Activated naive CD8-positive, alpha-beta T cell treated with anti-CD3 and anti-CD28 coated beads, Interleukin-2, amount 50 U/mL, for 16 hours (primary cell): ENCODE measurements around the gene COBL.

ENCODE experiments used
- DNase-seq: peaks from one replicate; pipeline ENCODE4 v3.0.0-alpha.2; 2020; ENCODE audit warnings: low read depth, low spot score

Gene COBL

GRCh38 chr7:51234609-51235308, 81.8 kb downstream of the COBL start:
- no peak for DNase-seq

GRCh38 chr7:51234139-51234538, 82.5 kb downstream of the COBL start:
- DNase-seq, result no peak

- no peak for DNase-seq
These were observed 83.2 kb downstream of the COBL start for GRCh38 chr7:51233374-51233773.

DNA sequence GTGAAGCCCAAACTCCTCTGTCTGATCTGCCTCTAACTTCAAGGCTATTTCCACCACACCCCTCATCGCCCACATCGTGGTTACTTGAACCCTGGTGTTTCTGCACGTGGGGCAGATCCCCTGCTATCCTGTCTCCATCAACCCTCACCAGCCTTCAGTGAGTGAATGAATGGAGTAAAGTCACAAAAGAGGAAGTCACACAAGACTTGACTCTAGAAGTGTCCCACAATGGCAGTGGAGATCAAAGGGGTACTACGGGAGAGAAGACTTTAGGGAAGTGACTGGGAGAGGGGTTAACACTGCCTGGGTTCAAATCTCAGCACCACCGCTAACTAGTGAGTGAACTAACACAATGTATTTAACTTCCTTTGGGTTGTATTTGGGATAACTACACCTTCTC, 85.9 kb downstream of the COBL start:
- DNase-seq, result no peak

DNA sequence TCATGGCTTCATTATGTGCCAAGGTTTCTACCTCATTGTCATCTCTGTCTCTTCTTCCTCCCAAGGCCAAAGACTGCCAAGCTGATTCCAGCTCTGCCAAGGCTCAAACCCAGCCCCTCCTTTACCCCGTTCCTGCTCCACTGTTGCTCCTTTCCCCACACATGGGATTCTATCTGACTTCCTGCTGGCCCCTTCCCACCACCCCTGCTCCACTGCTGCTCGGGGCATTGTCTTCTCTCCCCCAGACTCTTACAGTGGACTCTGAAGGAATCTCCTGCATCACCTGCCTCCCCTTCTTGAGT, 86.3 kb downstream of the COBL start:
- no peak for DNase-seq

DNA sequence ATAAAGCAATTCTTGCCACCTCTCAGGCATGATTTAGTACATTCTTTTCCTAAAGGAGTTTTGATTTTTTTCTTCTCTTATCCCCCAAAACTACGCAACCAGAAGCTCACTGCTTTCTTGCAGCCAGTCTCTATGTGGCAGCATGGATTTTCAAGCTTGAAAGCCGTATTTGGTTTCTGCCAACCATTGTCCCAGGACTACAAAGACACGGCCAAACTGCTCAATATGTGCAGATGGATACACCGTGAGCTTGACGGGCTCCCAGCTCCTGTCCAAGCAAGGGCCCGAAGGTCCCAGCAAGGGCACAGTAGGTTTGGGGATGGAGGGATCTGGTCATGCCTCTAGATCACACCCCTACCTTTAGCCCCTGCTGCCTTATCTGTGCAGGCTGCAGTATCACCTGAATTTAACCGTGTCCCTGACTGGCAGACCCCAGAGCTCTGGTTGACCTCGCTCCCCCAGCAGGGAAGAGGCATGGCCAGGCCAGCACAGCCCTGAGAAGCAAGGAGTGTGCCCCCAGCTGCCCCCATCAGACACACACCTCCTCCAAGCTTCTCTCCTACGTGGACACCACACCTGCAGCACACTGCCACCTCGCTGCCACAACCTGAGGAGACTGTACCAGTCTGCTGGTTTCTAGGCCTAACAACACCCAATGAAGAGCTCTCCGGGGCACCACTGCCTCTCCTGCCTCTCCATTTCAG, 86.8 kb downstream of the COBL start:
- no peak for DNase-seq

DNA sequence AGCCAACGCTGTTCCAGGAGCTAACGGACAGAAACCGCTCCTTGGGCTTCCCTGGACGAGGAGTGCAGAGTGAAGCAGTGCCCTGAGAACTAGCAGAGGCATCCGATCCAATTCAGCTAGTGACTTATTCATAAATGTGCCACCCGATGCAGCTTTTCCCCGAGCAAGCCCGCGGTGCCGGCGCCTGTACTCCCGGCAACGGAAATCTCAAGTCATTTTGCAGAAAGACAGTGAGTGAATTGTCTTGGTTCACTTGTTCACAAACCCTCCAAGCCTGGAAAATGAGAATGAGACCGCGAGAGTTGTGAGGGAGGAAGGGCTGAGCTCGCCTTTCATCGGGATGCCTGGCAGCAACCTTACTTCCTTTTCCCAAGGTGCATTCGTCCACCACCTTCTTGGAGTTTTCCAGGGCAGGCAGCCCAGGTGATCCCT, 87.5 kb downstream of the COBL start:
- DNase-seq, result no peak

- no peak for DNase-seq
These were observed 88.1 kb downstream of the COBL start for GRCh38 chr7:51228386-51228958.

DNA sequence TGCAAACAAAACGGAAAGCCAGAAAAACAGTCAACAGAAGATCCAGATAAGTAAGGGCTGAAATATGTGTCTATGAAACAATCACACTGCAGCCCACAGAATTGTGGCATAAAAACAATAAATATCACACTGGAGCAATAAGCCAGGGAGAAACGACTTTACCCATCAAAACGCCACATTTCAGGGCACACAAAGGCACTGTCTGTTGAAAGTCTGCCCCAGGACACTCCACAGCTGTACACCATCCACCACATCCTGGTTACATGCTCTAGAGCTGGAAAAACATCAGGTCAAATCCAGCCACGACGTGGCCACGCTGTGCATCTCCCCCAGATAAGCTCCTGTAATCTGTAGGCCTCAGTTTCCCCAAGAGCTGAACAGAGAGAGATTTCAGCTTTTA, 88.7 kb downstream of the COBL start:
- DNase-seq, result no peak

DNA sequence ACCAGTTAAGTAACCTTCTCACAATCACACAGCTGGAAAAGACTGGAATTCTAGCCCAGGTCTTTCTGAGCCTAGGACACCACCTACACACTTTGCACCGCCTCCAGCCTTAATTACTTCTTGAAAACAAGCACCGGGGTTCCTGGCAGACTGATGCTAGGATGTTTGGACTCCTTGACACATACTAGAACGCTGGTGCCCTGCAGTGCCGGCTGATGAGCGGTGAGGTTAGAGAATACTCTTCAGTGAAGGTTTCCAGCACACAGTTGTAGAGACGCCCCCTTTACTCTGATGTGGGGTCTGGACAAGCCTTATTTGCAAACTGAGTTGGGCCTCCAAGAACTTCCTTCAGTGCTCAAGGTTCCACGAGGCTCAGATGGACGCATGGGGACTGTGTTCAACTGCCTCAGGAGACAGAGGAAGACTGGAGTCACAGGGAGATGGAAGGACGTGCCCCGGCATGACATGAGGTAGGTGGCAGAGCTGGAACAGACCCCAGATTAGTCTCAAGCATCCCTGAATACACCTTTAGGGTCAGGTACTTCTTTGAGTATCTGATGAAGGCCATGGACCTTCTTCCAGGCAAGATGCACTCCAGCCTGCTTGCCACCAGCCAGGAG, 89.6 kb downstream of the COBL start:
- DNase-seq, result no peak

DNA sequence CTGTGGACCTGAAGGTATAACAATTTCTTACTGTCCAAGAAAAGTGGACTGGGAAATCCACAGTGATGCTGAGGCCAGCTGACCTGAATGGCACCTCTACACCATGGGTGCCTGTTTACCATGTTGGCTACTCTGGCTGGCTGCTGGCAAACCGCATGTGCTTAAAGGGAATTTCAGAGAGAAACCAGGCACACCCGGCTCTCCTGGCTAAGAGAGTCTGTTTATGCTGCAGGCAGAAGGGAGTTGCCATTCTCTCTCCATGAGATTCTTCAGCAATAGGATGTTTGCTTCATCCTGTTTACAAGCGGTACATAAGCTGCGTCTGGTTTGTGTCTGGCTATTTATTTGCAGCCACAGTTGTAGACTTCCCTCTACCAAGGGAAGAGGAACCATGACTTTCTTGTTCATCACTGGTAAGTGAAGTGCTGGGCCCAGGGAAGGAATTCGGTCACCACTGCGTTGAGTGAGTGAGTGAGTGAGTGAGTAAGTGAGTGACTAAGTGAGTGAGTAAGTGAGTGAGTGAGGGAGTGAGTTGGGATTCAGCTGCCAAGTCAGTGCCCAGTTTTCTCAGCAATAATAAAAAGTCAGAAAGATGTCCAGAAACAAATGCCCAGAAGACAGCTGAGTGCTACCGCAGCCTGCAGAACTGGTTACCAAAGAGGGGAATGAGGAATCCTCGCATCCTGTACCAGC, 90.4 kb downstream of the COBL start:
- DNase-seq, result no peak

DNA sequence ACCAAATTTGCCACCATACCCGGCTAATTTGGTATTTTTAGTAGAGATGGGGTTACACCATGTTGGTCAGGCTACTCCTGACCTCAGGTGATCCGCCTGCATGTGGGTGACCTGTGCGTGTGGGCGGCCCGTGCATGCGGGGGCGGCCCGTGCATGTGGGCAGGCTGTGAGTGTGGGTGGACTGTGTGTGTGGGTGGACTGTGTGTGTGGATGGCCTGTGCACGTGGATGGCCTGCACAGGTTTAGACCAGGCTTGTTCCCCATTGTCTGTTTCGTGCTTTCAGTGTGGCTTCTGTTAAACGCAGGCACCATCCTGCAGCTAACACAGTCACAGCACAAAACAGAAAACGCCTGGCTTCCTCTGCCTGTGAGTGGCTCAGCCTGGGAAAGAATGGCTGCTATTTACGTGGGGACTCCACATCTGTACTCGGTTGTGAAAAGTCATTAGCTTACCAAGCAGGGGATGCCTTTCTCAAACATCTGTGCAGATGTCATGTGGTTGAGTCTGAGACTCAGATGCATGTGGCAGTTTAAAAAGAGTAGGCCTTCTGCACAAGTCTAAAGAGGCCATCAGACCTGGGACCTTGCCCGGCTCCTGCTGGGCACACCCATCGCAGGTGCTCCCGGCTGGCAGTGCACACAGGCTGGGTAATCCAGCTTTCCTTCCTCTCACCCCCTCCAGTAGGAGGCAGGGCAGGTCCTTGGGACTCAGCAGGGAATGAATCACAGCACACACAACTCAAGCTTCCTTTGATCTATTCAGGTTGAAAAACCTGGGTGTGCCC, 91.6 kb downstream of the COBL start:
- DNase-seq, result no peak

DNA sequence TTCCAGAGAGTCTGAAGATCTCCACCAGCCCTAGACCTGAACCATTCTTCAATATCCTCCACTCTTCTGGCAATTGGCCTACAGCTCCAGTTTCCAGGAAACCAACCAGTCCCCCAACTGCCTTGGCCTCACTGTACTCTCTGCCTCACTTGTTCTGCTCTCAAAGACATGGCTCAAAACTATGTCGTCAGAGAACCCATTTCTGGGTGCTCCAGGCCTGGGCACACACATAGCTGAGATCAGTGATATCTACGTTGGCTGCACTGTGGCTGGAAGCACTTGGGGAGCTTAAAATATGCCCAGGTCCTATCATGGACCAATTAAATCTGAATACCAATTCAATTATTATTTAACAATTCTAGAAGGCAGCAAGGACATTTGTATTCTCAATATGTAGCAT, 93.1 kb downstream of the COBL start:
- DNase-seq, result no peak

DNA sequence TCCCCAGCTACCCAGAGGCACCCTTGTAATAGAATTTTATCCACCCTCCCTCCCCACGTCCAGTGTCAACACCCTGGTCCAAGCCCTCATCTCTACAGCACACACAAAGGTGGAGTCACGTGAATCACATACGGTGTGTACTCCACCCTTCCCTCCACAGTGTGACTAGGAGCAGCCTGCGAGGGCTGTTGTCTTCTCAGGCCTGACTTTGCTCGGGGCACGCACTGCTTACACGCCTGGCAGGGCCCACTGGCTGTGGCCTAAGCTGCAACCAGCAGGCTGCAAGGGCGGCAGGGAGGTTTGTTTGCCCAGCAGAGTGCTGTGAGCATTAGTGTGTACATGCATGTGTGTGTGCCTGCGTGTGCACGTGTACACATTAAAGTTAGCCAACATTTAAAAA, 93.7 kb downstream of the COBL start:
- no peak for DNase-seq

- DNase-seq, result no peak
These were observed 96.4 kb downstream of the COBL start for GRCh38 chr7:51220226-51220625.

GRCh38 chr7:51219261-51219988, 97.2 kb downstream of the COBL start:
- DNase-seq, result no peak

DNA sequence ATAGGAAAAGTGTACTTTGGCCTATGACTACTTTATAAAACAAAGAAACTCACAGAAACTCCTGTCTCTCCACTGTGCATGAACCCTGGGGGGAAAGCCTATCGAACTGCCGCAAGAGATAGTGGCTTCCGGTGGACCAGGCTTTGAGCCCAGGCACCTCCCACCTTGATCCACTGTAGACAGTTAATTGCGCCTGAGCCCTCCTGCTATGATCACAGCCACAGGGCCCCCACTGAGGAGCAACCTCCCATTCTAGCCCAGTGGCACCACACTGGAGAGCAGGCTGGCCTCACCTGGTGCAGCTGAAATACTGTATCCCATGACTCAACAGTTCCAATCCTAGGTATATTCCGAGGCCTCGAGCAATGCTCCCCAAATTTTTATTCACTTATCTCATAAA, 98.8 kb downstream of the COBL start:
- no peak for DNase-seq

GRCh38 chr7:51214098-51214497, 102.5 kb downstream of the COBL start:
- no peak for DNase-seq

DNA sequence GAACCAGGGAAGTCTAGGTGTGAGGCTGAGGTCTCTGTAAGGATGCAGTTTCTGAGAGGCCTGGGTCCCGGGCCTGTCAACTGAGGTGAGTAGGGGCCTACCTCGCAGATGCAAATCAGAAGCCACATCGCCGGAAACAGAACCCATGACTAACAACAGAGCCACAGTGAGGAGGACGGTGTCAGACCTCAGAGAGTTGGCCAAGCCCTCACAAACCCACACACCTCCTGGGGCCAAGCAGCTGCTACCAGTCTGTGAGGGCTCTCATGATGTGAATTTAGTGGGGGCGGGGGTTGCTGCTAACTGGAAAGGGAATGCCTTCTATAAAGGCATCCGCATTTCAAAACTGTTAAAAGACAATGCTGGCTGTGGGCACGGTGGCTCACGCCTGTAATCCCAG, 103.0 kb downstream of the COBL start:
- DNase-seq, result no peak

DNA sequence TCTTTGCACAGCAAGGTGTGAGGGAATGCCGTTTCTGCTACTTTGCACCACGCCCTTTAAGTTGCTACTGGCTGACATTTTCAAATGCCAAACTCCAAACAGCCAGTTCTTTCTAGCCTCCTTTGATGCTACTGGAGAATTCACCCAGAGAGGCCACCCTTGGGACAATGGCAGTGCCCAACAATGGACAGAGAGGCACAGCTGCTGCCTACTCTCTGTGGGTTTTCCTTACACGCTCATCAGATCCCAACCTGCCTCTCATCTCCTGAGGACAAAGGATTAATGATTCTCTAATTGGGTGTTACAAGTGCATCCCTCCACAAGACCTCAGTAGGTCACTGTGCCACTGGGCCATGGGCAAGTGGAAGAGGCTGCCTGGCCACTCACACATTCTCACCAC, 105.8 kb downstream of the COBL start:
- DNase-seq, result no peak

- no peak for DNase-seq
These were observed 107.2 kb downstream of the COBL start for GRCh38 chr7:51209426-51209825.
